K562 (cell line): ENCODE measurements around the gene NINJ1.

Experiments used
- BHLHE40 ChIP-seq: IDR thresholded peaks from 2 replicates; pipeline ENCODE4 v1.6.1; 2011; ENCODE audit warnings: low read length, improper control_type of control experiment
- CEBPB ChIP-seq: fragments of 450-650 bp; IDR thresholded peaks from 2 replicates; pipeline ENCODE4 v1.6.1; 2016; ENCODE audit warnings: missing genetic modification characterization, missing compliant biosample characterization
- CTCF ChIP-seq, 3 experiments: IDR thresholded peaks in 2 of 3; conservative IDR thresholded peaks in 1 of 3; 2 replicates each; pipeline ENCODE4 v1.5.1; 2011 to 2012; ENCODE audit warnings: low read length in 3 of 3, mild to moderate bottlenecking in 3 of 3, control low read depth in 2 of 3, improper control_type of control experiment in 1 of 3, inconsistent platforms in 1 of 3, low read depth in 1 of 3, mixed read lengths in 1 of 3, moderate library complexity in 1 of 3; ENCODE audit not compliant: insufficient read depth in 2 of 3
- POU5F1 ChIP-seq: fragments of 150-350 bp; IDR thresholded peaks from 2 replicates; pipeline ENCODE4 v1.6.1; 2014; ENCODE audit warnings: borderline replicate concordance, low read length, low read depth, mild to moderate bottlenecking; ENCODE audit not compliant: partially characterized antibody
- TARDBP ChIP-seq: fragments of 450-650 bp; IDR thresholded peaks from 2 replicates; pipeline ENCODE4 v1.6.1; 2016
- ZHX1 ChIP-seq: fragments of 150-350 bp; conservative IDR thresholded peaks from 2 replicates; pipeline ENCODE4 v1.6.1; 2014; ENCODE audit warnings: low read length
- ZNF431 ChIP-seq: sonication (generic); formaldehyde crosslinking; IDR thresholded peaks from 2 replicates; pipeline ENCODE4 v1.8.0; 2022; ENCODE audit warnings: mild to moderate bottlenecking, missing genetic modification reagents

- TF ChIP-seq ZHX1 (no peak), BHLHE40 (no peak), CEBPB (tag) (no peak), TARDBP (no peak), POU5F1 (no peak), CTCF (IDR thresholded peaks at IDR 0.05 in 2 of 3, conservative IDR thresholded peaks at IDR 0.05 in 1 of 3; ENCODE audit: insufficient read depth in 2 of 3, low read depth in 1 of 3, low read length in 3 of 3) (no peak), ZNF431 (no peak)
Observed at GRCh38 chr9:93134740-93135444, 841 bp upstream of the NINJ1 start.
